ENCODE data around the gene ACAA1.

Gene ACAA1

GRCh38 chr3:38128303-38128655, 8.6 kb downstream of the ACAA1 start:
- TF ChIP-seq, protein P1, sequence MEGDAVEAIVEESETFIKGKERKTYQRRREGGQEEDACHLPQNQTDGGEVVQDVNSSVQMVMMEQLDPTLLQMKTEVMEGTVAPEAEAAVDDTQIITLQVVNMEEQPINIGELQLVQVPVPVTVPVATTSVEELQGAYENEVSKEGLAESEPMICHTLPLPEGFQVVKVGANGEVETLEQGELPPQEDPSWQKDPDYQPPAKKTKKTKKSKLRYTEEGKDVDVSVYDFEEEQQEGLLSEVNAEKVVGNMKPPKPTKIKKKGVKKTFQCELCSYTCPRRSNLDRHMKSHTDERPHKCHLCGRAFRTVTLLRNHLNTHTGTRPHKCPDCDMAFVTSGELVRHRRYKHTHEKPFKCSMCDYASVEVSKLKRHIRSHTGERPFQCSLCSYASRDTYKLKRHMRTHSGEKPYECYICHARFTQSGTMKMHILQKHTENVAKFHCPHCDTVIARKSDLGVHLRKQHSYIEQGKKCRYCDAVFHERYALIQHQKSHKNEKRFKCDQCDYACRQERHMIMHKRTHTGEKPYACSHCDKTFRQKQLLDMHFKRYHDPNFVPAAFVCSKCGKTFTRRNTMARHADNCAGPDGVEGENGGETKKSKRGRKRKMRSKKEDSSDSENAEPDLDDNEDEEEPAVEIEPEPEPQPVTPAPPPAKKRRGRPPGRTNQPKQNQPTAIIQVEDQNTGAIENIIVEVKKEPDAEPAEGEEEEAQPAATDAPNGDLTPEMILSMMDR (IDR thresholded peaks at IDR 0.05): no peak

DNA sequence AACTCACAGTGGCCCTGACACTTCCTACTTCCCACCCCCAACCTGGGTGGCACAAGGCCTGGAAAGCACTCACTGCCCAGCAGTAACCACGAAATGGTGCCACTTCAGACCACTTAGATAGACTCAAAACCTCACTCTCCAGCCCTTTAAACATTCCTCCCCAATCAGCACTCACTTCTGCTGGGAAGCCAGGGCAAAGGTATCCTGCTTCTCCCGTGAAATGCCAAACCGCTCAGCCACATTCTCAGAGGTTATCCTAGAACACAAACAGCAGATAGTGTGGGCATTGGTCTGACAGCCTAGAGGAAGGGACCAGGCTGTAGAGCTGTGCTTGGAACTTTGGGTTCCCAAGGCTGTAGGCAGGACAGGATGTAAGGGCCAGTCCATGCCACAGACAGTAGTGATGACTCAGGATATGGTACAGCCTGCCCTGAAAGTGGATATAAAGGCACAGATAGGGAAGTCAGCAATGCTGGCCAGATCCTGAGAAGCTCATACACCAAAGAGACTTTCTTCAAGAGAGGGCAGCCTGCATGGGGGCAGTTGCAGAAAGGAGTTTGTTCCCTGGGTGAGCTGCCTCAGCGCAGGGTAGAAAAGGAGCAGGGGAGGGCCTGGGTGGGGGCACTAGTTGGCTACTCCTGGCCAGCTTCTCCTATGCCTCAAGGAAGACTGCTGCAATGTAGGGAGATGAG, 9.2 kb downstream of the ACAA1 start:
- TF ChIP-seq, protein P1 (IDR thresholded peaks at IDR 0.05): no peak

- TF ChIP-seq, protein P1 (IDR thresholded peaks at IDR 0.05): no peak
These were observed 10.6 kb downstream of the ACAA1 start for GRCh38 chr3:38126121-38126892.

GRCh38 chr3:38125305-38126120, 11.4 kb downstream of the ACAA1 start:
- TF ChIP-seq, protein P1 (IDR thresholded peaks at IDR 0.05): no peak

DNA sequence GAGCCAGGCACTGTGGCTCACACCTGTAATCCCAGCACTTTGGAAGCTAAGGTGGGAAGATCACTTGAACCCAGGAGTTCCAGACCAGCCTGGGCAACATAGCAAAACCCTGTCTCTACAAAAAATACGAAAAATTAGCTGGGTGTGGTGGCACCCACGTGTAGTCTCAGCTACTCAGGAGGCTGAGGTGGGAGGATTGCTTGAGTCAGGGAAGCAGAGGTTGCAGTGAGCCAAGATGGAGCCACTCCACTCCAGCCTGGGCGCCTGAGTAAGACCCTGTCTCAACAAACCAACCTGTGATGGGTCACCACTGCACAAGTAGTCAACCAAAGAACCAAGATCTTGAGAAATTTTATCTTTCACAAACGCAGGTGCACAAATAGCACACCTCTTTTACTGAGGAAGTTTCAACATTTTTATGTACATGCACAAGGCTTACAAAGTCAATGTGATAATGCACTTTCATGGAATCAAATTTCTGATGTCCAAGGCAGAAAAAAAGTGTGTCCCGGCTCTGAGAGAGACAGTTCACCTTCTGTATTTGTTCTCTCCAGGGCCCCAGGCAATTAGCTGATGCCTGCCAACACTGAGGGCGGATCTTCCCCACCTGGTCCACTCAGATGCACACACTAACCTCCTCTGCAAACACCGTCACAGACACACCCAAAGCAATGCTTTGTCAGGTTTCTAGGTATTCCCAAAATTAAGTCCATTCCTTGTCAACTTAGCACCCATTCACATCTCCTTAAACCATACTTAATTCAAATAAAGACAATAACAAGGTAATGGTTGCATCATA, 12.4 kb downstream of the ACAA1 start:
- TF ChIP-seq, protein P1 (IDR thresholded peaks at IDR 0.05): no peak

- TF ChIP-seq, protein P1 (IDR thresholded peaks at IDR 0.05): no peak
These were observed 14.1 kb downstream of the ACAA1 start for GRCh38 chr3:38122712-38123290.
